MM.1S (cell line): ENCODE results near the gene TSHZ1.

Experiments
- DNase-seq: peaks from one replicate; pipeline ENCODE4 v3.0.0-alpha.2; 2015
- H2AFZ ChIP-seq: fragments of 300-600 bp; sonication (generic); 2 replicates; pipeline ENCODE4 v1.6.0; 2016; ENCODE audit warnings: antibody characterized with exemption, low read length
- H3F3A ChIP-seq: fragments of 300-600 bp; sonication (generic); 2 replicates; pipeline ENCODE4 v1.6.1; 2016; ENCODE audit warnings: mild to moderate bottlenecking, antibody characterized with exemption, low read length, moderate library complexity, mixed read lengths; ENCODE audit not compliant: insufficient read depth
- H3K27ac ChIP-seq: fragments of 300-600 bp; sonication (generic); 2 replicates; pipeline ENCODE4 v1.5.1; 2016; ENCODE audit warnings: mild to moderate bottlenecking, low read length
- H3K27me3 ChIP-seq: fragments of 300-600 bp; sonication (generic); replicated peaks from 2 replicates; pipeline ENCODE4 v1.6.0; 2016; ENCODE audit warnings: low read length; ENCODE audit not compliant: insufficient read depth
- H3K36me3 ChIP-seq: fragments of 300-600 bp; sonication (generic); replicated peaks from 2 replicates; pipeline ENCODE4 v1.6.1; 2016; ENCODE audit warnings: mild to moderate bottlenecking, low read length, mixed read lengths; ENCODE audit not compliant: insufficient read depth
- H3K4me1 ChIP-seq: fragments of 300-600 bp; sonication (generic); 2 replicates; pipeline ENCODE4 v1.6.1; 2016; ENCODE audit warnings: low read length, mixed read lengths
- H3K4me2 ChIP-seq: fragments of 300-600 bp; sonication (generic); 2 replicates; pipeline ENCODE4 v1.6.0; 2016; ENCODE audit warnings: low read depth, low read length
- H3K4me3 ChIP-seq: fragments of 300-600 bp; sonication (generic); 2 replicates; pipeline ENCODE4 v1.5.1; 2016; ENCODE audit warnings: low read length, mixed read lengths
- H3K79me2 ChIP-seq: fragments of 300-600 bp; sonication (generic); 2 replicates; pipeline ENCODE4 v1.6.1; 2016; ENCODE audit warnings: mixed run types, low read length, mixed read lengths
- H3K9ac ChIP-seq: fragments of 300-600 bp; sonication (generic); 2 replicates; pipeline ENCODE4 v1.6.1; 2016; ENCODE audit warnings: low read length, mixed read lengths
- H3K9me2 ChIP-seq: fragments of 300-600 bp; sonication (generic); replicated peaks from 2 replicates; pipeline ENCODE4 v1.6.1; 2016; ENCODE audit warnings: mild to moderate bottlenecking, low read length, mixed read lengths; ENCODE audit not compliant: insufficient read depth
- H3K9me3 ChIP-seq: fragments of 300-600 bp; sonication (generic); replicated peaks from 2 replicates; pipeline ENCODE4 v1.6.1; 2016; ENCODE audit warnings: mild to moderate bottlenecking, low read length, mixed read lengths; ENCODE audit not compliant: insufficient read depth
- H4K20me1 ChIP-seq: fragments of 300-600 bp; sonication (generic); 2 replicates; pipeline ENCODE4 v1.6.1; 2016; ENCODE audit warnings: mild to moderate bottlenecking, low read length, moderate library complexity, mixed read lengths; ENCODE audit not compliant: insufficient read depth
- CTCF ChIP-seq: fragments of 300-600 bp; sonication (generic); IDR thresholded peaks from 2 replicates; pipeline ENCODE4 v1.5.1; 2016; ENCODE audit warnings: antibody characterized with exemption, low read length, mixed read lengths
- EZH2 ChIP-seq: fragments of 300-600 bp; sonication (generic); optimal IDR thresholded peaks from 2 replicates; pipeline ENCODE3; 2017; ENCODE audit warnings: low read depth, mild to moderate bottlenecking, antibody characterized with exemption, low read length, mixed read lengths
- EZH2phosphoT487 ChIP-seq: fragments of 300-600 bp; sonication (generic); IDR thresholded peaks from 2 replicates; pipeline ENCODE4 v1.6.1; 2018; ENCODE audit warnings: antibody characterized with exemption, low read length

The TSHZ1 gene

DNA sequence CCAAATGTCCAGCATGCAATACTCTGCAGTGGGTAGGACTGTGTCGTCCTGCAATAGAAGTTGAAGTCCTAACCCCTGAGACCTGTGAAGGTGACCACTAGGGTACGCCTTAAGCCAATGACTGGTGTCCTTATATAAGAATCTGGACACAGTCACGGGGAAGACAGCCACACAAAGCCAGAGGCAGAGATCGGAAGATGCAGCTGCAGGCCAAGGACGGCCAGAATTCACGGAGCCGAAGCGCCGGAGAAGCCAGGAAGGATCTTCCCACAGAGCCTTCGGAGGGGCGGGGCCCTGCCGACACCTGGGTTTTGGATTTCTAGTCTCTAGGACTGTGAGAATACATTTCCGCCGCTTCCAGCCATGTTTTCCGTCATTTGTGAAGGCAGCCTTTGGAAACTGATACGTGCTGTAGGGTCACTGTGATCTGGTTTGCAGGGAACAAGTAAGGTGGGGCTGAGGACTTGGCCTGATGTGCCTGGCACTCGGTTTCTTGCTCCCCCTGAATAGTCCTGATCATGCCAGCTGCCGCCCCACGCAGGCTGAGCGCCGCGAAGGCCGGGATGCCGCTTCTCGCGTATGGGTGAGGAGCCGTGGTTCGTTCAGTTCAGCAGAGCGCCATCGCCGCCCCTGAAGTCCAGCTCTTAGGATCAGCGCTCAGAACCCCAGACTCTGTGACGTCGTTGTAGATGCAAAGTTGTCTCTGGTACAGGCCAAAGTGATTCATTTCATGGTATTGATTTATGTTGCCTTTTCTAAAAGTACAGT, 40.4 kb upstream of the TSHZ1 start:
- H3K4me3 ChIP-seq, result no peak overlapping the region
- 0 out of 2 replicates have a peak, but pooled peaks cover 4% of the 10 kb centered on the region for H3K4me1 ChIP-seq
- no peaks in the 10 kb centered on the region for H3K9me2 ChIP-seq
- no peaks in the 10 kb centered on the region for H3K36me3 ChIP-seq
- no peak overlapping the region for H3K9ac ChIP-seq
- H4K20me1 ChIP-seq, result no peaks in the 10 kb centered on the region
- no peaks in the 10 kb centered on the region for H3K9me3 ChIP-seq
- no peaks in the 10 kb centered on the region for H3K27me3 ChIP-seq
- H3K79me2 ChIP-seq, result no peaks in the 10 kb centered on the region
- no peak for DNase-seq
- H2AFZ ChIP-seq, result no peak overlapping the region
- no peak overlapping the region for H3K4me2 ChIP-seq
- H3F3A ChIP-seq, result no peaks in the 10 kb centered on the region
- TF ChIP-seq EZH2phosphoT487 (no peak), CTCF (no peak), EZH2 (no peak)
- H3K27ac ChIP-seq, result no peak overlapping the region

DNA sequence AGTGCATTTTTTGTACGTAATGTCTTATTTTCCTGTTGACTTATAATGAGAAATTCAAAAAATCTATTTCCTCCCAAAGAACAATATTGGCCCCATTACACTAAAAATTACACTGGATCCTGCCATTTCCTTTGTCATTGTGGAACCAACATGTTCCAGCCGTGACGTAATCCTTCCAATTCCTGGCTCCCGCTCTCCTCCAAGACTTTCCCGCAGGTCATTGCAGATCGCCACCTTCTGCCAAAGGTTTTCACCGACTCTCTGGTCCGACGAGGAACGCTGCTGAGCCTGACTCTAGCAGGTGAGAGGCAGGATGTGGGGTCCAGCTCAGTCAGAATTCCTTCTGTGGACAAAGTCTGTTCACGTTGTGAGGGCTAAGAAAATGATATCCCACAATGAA, 39.7 kb upstream of the TSHZ1 start:
- H3K4me1 ChIP-seq, result 0 out of 2 replicates have a peak, but pooled peaks cover 4% of the 10 kb centered on the region
- no peaks in the 10 kb centered on the region for H3K36me3 ChIP-seq
- no peaks in the 10 kb centered on the region for H3K9me3 ChIP-seq
- no peak overlapping the region for H2AFZ ChIP-seq
- no peaks in the 10 kb centered on the region for H4K20me1 ChIP-seq
- no peak overlapping the region for H3K4me3 ChIP-seq
- no peaks in the 10 kb centered on the region for H3F3A ChIP-seq
- H3K27ac ChIP-seq, result no peak overlapping the region
- no peak for DNase-seq
- H3K9me2 ChIP-seq, result no peaks in the 10 kb centered on the region
- TF ChIP-seq EZH2 (no peak), CTCF (no peak), EZH2phosphoT487 (no peak)
- H3K27me3 ChIP-seq, result no peaks in the 10 kb centered on the region
- no peak overlapping the region for H3K9ac ChIP-seq
- H3K79me2 ChIP-seq, result no peaks in the 10 kb centered on the region
- H3K4me2 ChIP-seq, result no peak overlapping the region

- Histone ChIP-seq H2AFZ (no peak overlapping the region), H4K20me1 (no peaks in the 10 kb centered on the region), H3K4me3 (no peak overlapping the region), H3K9me2 (no peaks in the 10 kb centered on the region), H3K9ac (no peak overlapping the region), H3K4me1 (0 out of 2 replicates have a peak, but pooled peaks cover 4% of the 10 kb centered on the region), H3F3A (no peaks in the 10 kb centered on the region), H3K4me2 (no peak overlapping the region), H3K9me3 (no peaks in the 10 kb centered on the region), H3K27me3 (no peaks in the 10 kb centered on the region), H3K27ac (no peak overlapping the region), H3K79me2 (no peaks in the 10 kb centered on the region), H3K36me3 (no peaks in the 10 kb centered on the region)
- DNase-seq, result no peak
- TF ChIP-seq CTCF (no peak), EZH2phosphoT487 (no peak), EZH2 (no peak)
Measured at GRCh38 chr18:75172299-75173124, 38.1 kb upstream of the TSHZ1 start.
